Measurements from ENCODE around the gene STRIP2.
"Not testable (repeated sequence)": the region's sequence is repeated elsewhere in the genome, so short reads cannot be mapped to it uniquely, and the experiment has no call there.

Gene STRIP2

GRCh38 chr7:129422727-129423126, 11.5 kb upstream of the STRIP2 start:
- no peak for DNase-seq

- DNase-seq, result no peak
Observed at GRCh38 chr7:129423700-129424410, 10.4 kb upstream of the STRIP2 start.

- DNase-seq, result no peak
Observed at GRCh38 chr7:129426482-129426881, 7.8 kb upstream of the STRIP2 start.

- no peak for DNase-seq
Observed at GRCh38 chr7:129427526-129428045, 6.6 kb upstream of the STRIP2 start.

- no peak for DNase-seq
Observed at GRCh38 chr7:129431911-129432643, 2.2 kb upstream of the STRIP2 start.

GRCh38 chr7:129434675-129435318, 565 bp downstream of the STRIP2 start:
- no peak for DNase-seq

GRCh38 chr7:129435414-129435829, 1.2 kb downstream of the STRIP2 start:
- no peak for DNase-seq

- no peak for DNase-seq
Observed at GRCh38 chr7:129436335-129436923, 2.2 kb downstream of the STRIP2 start.

GRCh38 chr7:129437190-129437589, 3.0 kb downstream of the STRIP2 start:
- DNase-seq, result no peak

- no peak for DNase-seq
Observed at GRCh38 chr7:129438281-129438838, 4.1 kb downstream of the STRIP2 start.

- peak; percentile 8 for DNase-seq
Observed at GRCh38 chr7:129438839-129439651, 4.8 kb downstream of the STRIP2 start.

- DNase-seq, result no peak
Observed at GRCh38 chr7:129439963-129440625, 5.9 kb downstream of the STRIP2 start.

- DNase-seq, result no peak
Observed at GRCh38 chr7:129443612-129444011, 9.4 kb downstream of the STRIP2 start.

GRCh38 chr7:129444776-129445175, 10.5 kb downstream of the STRIP2 start:
- DNase-seq, result not testable (repeated sequence)

- not testable (repeated sequence) for DNase-seq
Observed at GRCh38 chr7:129446925-129447324, 12.7 kb downstream of the STRIP2 start.

- not testable (repeated sequence) for DNase-seq
Observed at GRCh38 chr7:129447445-129447844, 13.2 kb downstream of the STRIP2 start.

- DNase-seq, result not testable (repeated sequence)
Observed at GRCh38 chr7:129448608-129449007, 14.4 kb downstream of the STRIP2 start.

GRCh38 chr7:129450295-129450694, 16.1 kb downstream of the STRIP2 start:
- no peak for DNase-seq

- no peak for DNase-seq
Observed at GRCh38 chr7:129452589-129453231, 18.5 kb downstream of the STRIP2 start.

GRCh38 chr7:129453510-129454248, 19.4 kb downstream of the STRIP2 start:
- DNase-seq, result no peak
